H1 (cell line): ENCODE measurements around the gene DIP2C. TPM values are rescaled to one million over a fixed set of nuclear protein-coding genes. Genes with fewer than 3 reads are reported as not detected.

ENCODE experiments used
- CTCF ChIA-PET: fragments of 300-600 bp; sonication (Branson Sonifier 250); formaldehyde crosslinking; loops from one replicate; lab custom pipeline; 2021; ENCODE audit not compliant: partially characterized antibody; lab: Charles Lee
- POLR2A ChIA-PET: fragments of 300-600 bp; sonication (Branson Sonifier 250); formaldehyde crosslinking; loops from one replicate; lab custom pipeline; 2021; ENCODE audit warnings: inconsistent platforms; ENCODE audit not compliant: partially characterized antibody; lab: Charles Lee
- DNase-seq, 2 experiments: peaks; one replicate each; pipeline versions ENCODE4 v3.0.0 to v3.0.0-alpha.2; 2010 to 2022; ENCODE audit warnings: low spot score in 2 of 2, low read depth in 1 of 2, mixed read lengths in 1 of 2
- FAIRE-seq: peaks from 2 replicates; lab custom pipeline; 2011; peaks lifted over from hg19 to GRCh38; lab: Jason Lieb, UNC
- H2AFZ ChIP-seq: 2 replicates; pipeline ENCODE4 v1.8.1; 2012; ENCODE audit warnings: low read length, inconsistent platforms
- H2AK5ac ChIP-seq: 2 replicates; pipeline ENCODE4 v1.6.1; 2013; ENCODE audit warnings: low read depth, low read length
- H2BK120ac ChIP-seq: replicated peaks from 2 replicates; pipeline ENCODE3; 2013; ENCODE audit warnings: low read depth, low read length, inconsistent platforms
- H2BK12ac ChIP-seq: 2 replicates; pipeline ENCODE4 v1.6.1; 2013; ENCODE audit warnings: low read depth, low read length
- H2BK15ac ChIP-seq: 2 replicates; pipeline ENCODE4 v1.6.1; 2013; ENCODE audit warnings: low read length
- H2BK20ac ChIP-seq: 2 replicates; pipeline ENCODE4 v1.6.1; 2013; ENCODE audit warnings: low read length
- H2BK5ac ChIP-seq: 2 replicates; pipeline ENCODE4 v1.6.1; 2013; ENCODE audit warnings: low read depth, low read length
- H3K14ac ChIP-seq: 2 replicates; pipeline ENCODE4 v1.6.1; 2013; ENCODE audit warnings: inconsistent platforms; ENCODE audit not compliant: insufficient read length
- H3K18ac ChIP-seq: 2 replicates; pipeline ENCODE4 v1.6.1; 2013; ENCODE audit warnings: low read length; ENCODE audit errors: extremely low read depth
- H3K23ac ChIP-seq: 2 replicates; pipeline ENCODE4 v1.6.1; 2013; ENCODE audit warnings: inconsistent platforms; ENCODE audit not compliant: insufficient read length
- H3K23me2 ChIP-seq: 2 replicates; pipeline ENCODE4 v1.6.1; 2013; ENCODE audit warnings: low read depth, low read length
- H3K27ac ChIP-seq: 2 replicates; pipeline ENCODE4 v1.6.1; 2011; ENCODE audit warnings: low read depth, low read length, inconsistent platforms
- H3K27me3 ChIP-seq, 4 experiments: replicated peaks in 1 of 4; 1 replicate in 1 of 4; 2 replicates in 3 of 4; pipeline versions ENCODE4 v1.6.1 to v1.8.1; 2011 to 2013; ENCODE audit warnings: low read length in 3 of 4, mild to moderate bottlenecking in 3 of 4, inconsistent platforms in 2 of 4, mixed read lengths in 2 of 4, moderate library complexity in 1 of 4; ENCODE audit not compliant: control insufficient read depth in 3 of 4, insufficient read depth in 3 of 4; ENCODE audit errors: extremely low read depth in 1 of 4
- H3K36me3 ChIP-seq, 4 experiments: 2 replicates each; pipeline versions ENCODE4 v1.6.1 to v1.8.1; 2011 to 2013; ENCODE audit warnings: mild to moderate bottlenecking in 4 of 4, low read length in 3 of 4, moderate library complexity in 2 of 4, control low read depth in 1 of 4, inconsistent platforms in 1 of 4; ENCODE audit not compliant: insufficient read depth in 4 of 4, control insufficient read depth in 2 of 4
- H3K4ac ChIP-seq: replicated peaks from 2 replicates; pipeline ENCODE3; 2013; ENCODE audit warnings: low read length, low read depth, mixed read lengths, inconsistent platforms; ENCODE audit not compliant: insufficient read length
- H3K4me1 ChIP-seq, 4 experiments: replicated peaks in 1 of 4; 1 replicate in 1 of 4; 2 replicates in 3 of 4; pipeline versions ENCODE4 v1.6.1 to v1.8.1; 2011 to 2013; ENCODE audit warnings: low read length in 3 of 4, inconsistent platforms in 2 of 4, mixed read lengths in 1 of 4; ENCODE audit not compliant: insufficient read depth in 4 of 4, control insufficient read depth in 3 of 4
- H3K4me2 ChIP-seq, 2 experiments: 2 replicates each; pipeline versions ENCODE4 v1.6.1 to v1.8.1; 2011 to 2013; ENCODE audit warnings: low read depth in 2 of 2, low read length in 2 of 2, control low read depth in 1 of 2, inconsistent platforms in 1 of 2, mild to moderate bottlenecking in 1 of 2; ENCODE audit not compliant: insufficient read depth in 1 of 2
- H3K4me3 ChIP-seq, 4 experiments: fragments of 200-600, 300-600 bp in 1 of 4; sonication (generic), shearing (Covaris generic), sonication (Bioruptor Twin) in 1 of 4; 2 replicates each; pipeline versions ENCODE4 v1.5.1 to v1.8.1; 2011 to 2016; ENCODE audit warnings: low read length in 4 of 4, low read depth in 3 of 4, control low read depth in 2 of 4, inconsistent platforms in 2 of 4, mild to moderate bottlenecking in 2 of 4, mixed read lengths in 1 of 4, moderate library complexity in 1 of 4; ENCODE audit not compliant: insufficient read depth in 2 of 4; ENCODE audit errors: extremely low read depth in 1 of 4
- H3K56ac ChIP-seq: replicated peaks from 2 replicates; pipeline ENCODE3; 2013; ENCODE audit warnings: low read depth, mild to moderate bottlenecking, mixed read lengths, low read length, inconsistent platforms; ENCODE audit not compliant: insufficient read length
- H3K79me1 ChIP-seq: 2 replicates; pipeline ENCODE4 v1.6.1; 2013; ENCODE audit warnings: low read depth, low read length, control low read depth
- H3K79me2 ChIP-seq, 2 experiments: 2 replicates each; pipeline versions ENCODE4 v1.6.1 to v1.8.1; 2012 to 2013; ENCODE audit warnings: low read length in 2 of 2, mild to moderate bottlenecking in 2 of 2, inconsistent platforms in 1 of 2; ENCODE audit not compliant: insufficient read depth in 2 of 2, control insufficient read depth in 1 of 2
- H3K9ac ChIP-seq, 4 experiments: replicated peaks in 1 of 4; 1 replicate in 1 of 4; 2 replicates in 3 of 4; pipeline versions ENCODE4 v1.6.1 to v1.8.1; 2011 to 2013; ENCODE audit warnings: low read depth in 3 of 4, low read length in 3 of 4, control low read depth in 2 of 4, mild to moderate bottlenecking in 2 of 4, moderate library complexity in 2 of 4, inconsistent platforms in 1 of 4; ENCODE audit errors: extremely low read depth in 1 of 4
- H3K9me3 ChIP-seq, 2 experiments: 2 replicates each; pipeline versions ENCODE4 v1.6.1 to v1.8.1; 2012 to 2013; ENCODE audit warnings: mild to moderate bottlenecking in 2 of 2, moderate library complexity in 2 of 2, control low read depth in 1 of 2, inconsistent platforms in 1 of 2, low read depth in 1 of 2, low read length in 1 of 2, mixed read lengths in 1 of 2; ENCODE audit not compliant: insufficient read depth in 2 of 2
- H4K20me1 ChIP-seq, 2 experiments: replicated peaks in 1 of 2; 2 replicates each; pipeline versions ENCODE3 to v1.8.1; 2011 to 2013; ENCODE audit warnings: inconsistent platforms in 2 of 2, low read length in 2 of 2, mild to moderate bottlenecking in 1 of 2; ENCODE audit not compliant: insufficient read depth in 2 of 2, control insufficient read depth in 1 of 2
- H4K5ac ChIP-seq: 2 replicates; pipeline ENCODE4 v1.6.1; 2013; ENCODE audit warnings: low read length, low read depth, mixed read lengths, inconsistent platforms; ENCODE audit not compliant: insufficient read length
- H4K8ac ChIP-seq: 2 replicates; pipeline ENCODE4 v1.8.0; 2013; ENCODE audit warnings: mild to moderate bottlenecking, moderate library complexity, low read length, inconsistent platforms; ENCODE audit not compliant: insufficient read depth; ENCODE audit errors: extremely low read depth
- H4K91ac ChIP-seq: replicated peaks from 2 replicates; pipeline ENCODE3; 2013; ENCODE audit warnings: low read length, mixed read lengths, inconsistent platforms; ENCODE audit not compliant: insufficient read length
- BACH1 ChIP-seq: IDR thresholded peaks from 2 replicates; pipeline ENCODE4 v1.6.1; 2012; ENCODE audit warnings: low read length, improper control_type of control experiment
- CREB1 ChIP-seq: IDR thresholded peaks from 2 replicates; pipeline ENCODE4 v1.6.1; 2012; ENCODE audit warnings: inconsistent platforms
- JUN ChIP-seq: IDR thresholded peaks from 2 replicates; pipeline ENCODE4 v1.6.1; 2011; ENCODE audit warnings: low read depth, mild to moderate bottlenecking, improper control_type of control experiment, low read length
- KDM5A ChIP-seq: fragments of 200-600 bp; IDR thresholded peaks from 2 replicates; pipeline ENCODE4 v1.7.1; 2012; ENCODE audit warnings: mild to moderate bottlenecking, low read length, inconsistent platforms, mixed read lengths
- NANOG ChIP-seq: IDR thresholded peaks from 2 replicates; pipeline ENCODE4 v1.6.1; 2011; ENCODE audit warnings: low read length, low read depth, mild to moderate bottlenecking, inconsistent platforms; ENCODE audit not compliant: insufficient read depth, poor library complexity, severe bottlenecking
- RAD21 ChIP-seq, 2 experiments: IDR thresholded peaks in 1 of 2; conservative IDR thresholded peaks in 1 of 2; 2 replicates each; pipeline ENCODE4 v1.6.1; 2011; ENCODE audit warnings: low read depth in 2 of 2, low read length in 2 of 2, improper control_type of control experiment in 1 of 2, inconsistent platforms in 1 of 2, mild to moderate bottlenecking in 1 of 2, moderate library complexity in 1 of 2
- RNF2 ChIP-seq: fragments of 200-900, 300-1000 bp; sonication (generic); IDR thresholded peaks from 2 replicates; pipeline ENCODE4 v1.7.1; 2016; ENCODE audit warnings: borderline replicate concordance, low read depth, mild to moderate bottlenecking, antibody characterized with exemption, low read length; ENCODE audit not compliant: poor library complexity, severe bottlenecking; ENCODE audit errors: missing control alignments
- SIRT6 ChIP-seq: IDR thresholded peaks from one replicate; pipeline ENCODE4 v1.7.1; 2012; ENCODE audit warnings: low read length, inconsistent platforms
- WGBS, 2 experiments: shearing (Covaris generic) in 1 of 2; methylation state at CpG; one replicate each; pipeline versions ENCODE4 v1.1.6 to v1.1.7; 2013 to 2015; ENCODE audit warnings: low lambda C conversion rate in 2 of 2, mixed read lengths in 2 of 2, inconsistent platforms in 1 of 2, low coverage in 1 of 2, missing lambda C conversion rate in 1 of 2; ENCODE audit not compliant: insufficient replicate concordance in 2 of 2, insufficient coverage in 1 of 2, insufficient read length in 1 of 2; ENCODE audit errors: extremely low coverage in 1 of 2, missing lambda C conversion rate in 1 of 2; 5-methylcytosine and 5-hydroxymethylcytosine counted together
- polyA plus RNA-seq, 7 experiments: library from polyadenylated mRNA; depleted of rRNA in 3 of 7; stranded (reverse) in 5 of 7; unstranded in 2 of 7; fragments of >200 nt in 5 of 7; fragments of 200-250 nt in 2 of 7; gene quantifications; 1 replicate in 5 of 7; 2 replicates in 1 of 7; 4 replicates in 1 of 7; pipeline versions ENCODE4 v1.2.1 to v1.2.3, GENCODE V29; 2011 to 2013; ENCODE audit warnings: missing spikeins in 2 of 7, mixed read lengths in 2 of 7
- total RNA-seq: library from RNA; stranded (reverse); fragmentation: NEBNext Ultra II Directional; extraction: Animal tissue kit (Norgen Biotek cat#: 25700); gene quantifications from 2 replicates; pipeline ENCODE4 v1.2.1, GENCODE V29; 2021
- TF ChIP-seq, protein P1 (sequence below), 3 experiments: IDR thresholded peaks; 1 replicate in 2 of 3; 2 replicates in 1 of 3; pipeline versions ENCODE4 v1.5.1 to v1.6.1; 2011; ENCODE audit warnings: low read length in 3 of 3, mild to moderate bottlenecking in 3 of 3, inconsistent platforms in 2 of 3, low read depth in 1 of 3, moderate library complexity in 1 of 3; ENCODE audit not compliant: insufficient read depth in 1 of 3; ENCODE audit errors: control extremely low read depth in 1 of 3
- TF ChIP-seq, protein P2 (sequence below): IDR thresholded peaks from 2 replicates; pipeline ENCODE4 v1.6.1; 2011; ENCODE audit warnings: low read length, improper control_type of control experiment

Gene DIP2C
- total and polyA plus RNA-seq, 2 of the 8 experiments (the other 6 are each of a cell fraction or from before 2014, with no cell fraction given) = 3.8 to 9.3 TPM

DNA sequence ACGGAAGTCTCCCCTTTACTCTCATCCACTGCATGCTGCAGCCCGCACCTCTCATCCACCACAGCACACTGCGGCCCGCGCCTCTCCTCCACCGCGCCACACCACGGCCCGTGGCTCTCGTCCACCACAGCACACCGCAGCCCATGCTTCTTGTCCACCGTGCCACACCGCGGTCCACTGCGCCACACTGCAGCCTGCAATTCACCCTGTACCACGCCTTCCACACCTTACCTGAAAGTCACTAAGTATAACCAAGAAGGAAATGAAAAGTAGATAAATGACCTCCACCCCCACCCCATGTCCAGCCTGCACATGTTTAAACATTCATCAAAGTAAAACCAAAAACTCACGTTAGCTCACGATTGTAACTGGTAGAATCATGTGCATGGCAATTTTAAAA lies 176.1 kb downstream of the DIP2C start:
- Histone ChIP-seq H3K56ac (no peak overlapping the region), H3K4me1 (no peaks in the 10 kb centered on the region; a peak in 2 of 7 replicates), H2BK20ac (no peak overlapping the region), H4K20me1 (peaks cover 16 to 22% of the 10 kb centered on the region in 2 experiments), H4K5ac (no peak overlapping the region), H3K79me1 (no peaks in the 10 kb centered on the region), H2BK5ac (no peak overlapping the region), H3K9ac (no peak overlapping the region), H3K79me2 (no peaks in the 10 kb centered on the region), H3K14ac (no peak overlapping the region), H3K4me3 (no peak overlapping the region), H3K4ac (no peak overlapping the region), H4K91ac (no peak overlapping the region), H3K18ac (no peak overlapping the region), H3K9me3 (no peaks in the 10 kb centered on the region), H3K23ac (no peak overlapping the region), H2AK5ac (no peak overlapping the region), H2BK120ac (no peak overlapping the region), H2BK15ac (no peak overlapping the region), H3K27ac (no peak overlapping the region), H3K36me3 (no peaks in the 10 kb centered on the region), H3K23me2 (no peaks in the 10 kb centered on the region), H3K27me3 (peaks cover 18 to 25% (median 22%) of the 10 kb centered on the region in 4 experiments), H2AFZ (no peak overlapping the region), H3K4me2 (no peak overlapping the region), H4K8ac (no peak overlapping the region), H2BK12ac (no peak overlapping the region)
- DNase-seq (no peak), FAIRE-seq (no peak)
- ChIA-PET CTCF (interaction anchor here (1.0 to 2.1 kb wide), 4 partner anchors 13 to 276 kb away, joined by 3 to 23 read pairs (median 4); no protein-coding TSS in a partner anchor), POLR2A (no interaction called here)
- WGBS, 2 experiments = 95% methylated on average over 18 of the region's 18 CpGs; no CpG with 5 or more reads in 1 of the 2 experiments
- TF ChIP-seq CREB1 (no peak), SIRT6 (no peak), RNF2 (no peak), JUN (no peak), RAD21 (IDR thresholded peaks at IDR 0.05 in 1 of 2, conservative IDR thresholded peaks at IDR 0.05 in 1 of 2; ENCODE audit: low read depth in 2 of 2, low read length in 2 of 2) (no peak), KDM5A (no peak), NANOG (no peak), BACH1 (no peak)
- TF ChIP-seq, protein P1, sequence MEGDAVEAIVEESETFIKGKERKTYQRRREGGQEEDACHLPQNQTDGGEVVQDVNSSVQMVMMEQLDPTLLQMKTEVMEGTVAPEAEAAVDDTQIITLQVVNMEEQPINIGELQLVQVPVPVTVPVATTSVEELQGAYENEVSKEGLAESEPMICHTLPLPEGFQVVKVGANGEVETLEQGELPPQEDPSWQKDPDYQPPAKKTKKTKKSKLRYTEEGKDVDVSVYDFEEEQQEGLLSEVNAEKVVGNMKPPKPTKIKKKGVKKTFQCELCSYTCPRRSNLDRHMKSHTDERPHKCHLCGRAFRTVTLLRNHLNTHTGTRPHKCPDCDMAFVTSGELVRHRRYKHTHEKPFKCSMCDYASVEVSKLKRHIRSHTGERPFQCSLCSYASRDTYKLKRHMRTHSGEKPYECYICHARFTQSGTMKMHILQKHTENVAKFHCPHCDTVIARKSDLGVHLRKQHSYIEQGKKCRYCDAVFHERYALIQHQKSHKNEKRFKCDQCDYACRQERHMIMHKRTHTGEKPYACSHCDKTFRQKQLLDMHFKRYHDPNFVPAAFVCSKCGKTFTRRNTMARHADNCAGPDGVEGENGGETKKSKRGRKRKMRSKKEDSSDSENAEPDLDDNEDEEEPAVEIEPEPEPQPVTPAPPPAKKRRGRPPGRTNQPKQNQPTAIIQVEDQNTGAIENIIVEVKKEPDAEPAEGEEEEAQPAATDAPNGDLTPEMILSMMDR (IDR thresholded peaks at IDR 0.05; ENCODE audit: control extremely low read depth in 1 of 3, insufficient read depth in 1 of 3, low read depth in 1 of 3, low read length in 3 of 3) = no peak
- TF ChIP-seq, protein P2, sequence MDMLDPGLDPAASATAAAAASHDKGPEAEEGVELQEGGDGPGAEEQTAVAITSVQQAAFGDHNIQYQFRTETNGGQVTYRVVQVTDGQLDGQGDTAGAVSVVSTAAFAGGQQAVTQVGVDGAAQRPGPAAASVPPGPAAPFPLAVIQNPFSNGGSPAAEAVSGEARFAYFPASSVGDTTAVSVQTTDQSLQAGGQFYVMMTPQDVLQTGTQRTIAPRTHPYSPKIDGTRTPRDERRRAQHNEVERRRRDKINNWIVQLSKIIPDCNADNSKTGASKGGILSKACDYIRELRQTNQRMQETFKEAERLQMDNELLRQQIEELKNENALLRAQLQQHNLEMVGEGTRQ = no peak
